PC-3 (cell line): ENCODE data around the gene PPARG.

Source experiments
- CTCF ChIP-seq: fragments of 300-600 bp; sonication (generic); conservative IDR thresholded peaks from 2 replicates; pipeline ENCODE4 v1.5.1; 2017; ENCODE audit warnings: antibody characterized with exemption, low read depth, mild to moderate bottlenecking, low read length
- EZH2 ChIP-seq: fragments of 300-600 bp; sonication (generic); IDR thresholded peaks from one replicate; pipeline ENCODE4 v1.6.1; 2017; ENCODE audit warnings: antibody characterized with exemption, mild to moderate bottlenecking, low read length; ENCODE audit not compliant: unreplicated experiment

GRCh38 chr3:12437221-12437605, 148.3 kb downstream of the PPARG start:
- TF ChIP-seq CTCF (no peak), EZH2 (no peak)
